Measurements from ENCODE around the gene MAP2K7. TPM values are rescaled to one million over a fixed set of nuclear protein-coding genes. Genes with fewer than 3 reads are reported as not detected.

MAP2K7 gene
- total RNA-seq, 1 experiment from 2014 or later, result 46.1 TPM

DNA sequence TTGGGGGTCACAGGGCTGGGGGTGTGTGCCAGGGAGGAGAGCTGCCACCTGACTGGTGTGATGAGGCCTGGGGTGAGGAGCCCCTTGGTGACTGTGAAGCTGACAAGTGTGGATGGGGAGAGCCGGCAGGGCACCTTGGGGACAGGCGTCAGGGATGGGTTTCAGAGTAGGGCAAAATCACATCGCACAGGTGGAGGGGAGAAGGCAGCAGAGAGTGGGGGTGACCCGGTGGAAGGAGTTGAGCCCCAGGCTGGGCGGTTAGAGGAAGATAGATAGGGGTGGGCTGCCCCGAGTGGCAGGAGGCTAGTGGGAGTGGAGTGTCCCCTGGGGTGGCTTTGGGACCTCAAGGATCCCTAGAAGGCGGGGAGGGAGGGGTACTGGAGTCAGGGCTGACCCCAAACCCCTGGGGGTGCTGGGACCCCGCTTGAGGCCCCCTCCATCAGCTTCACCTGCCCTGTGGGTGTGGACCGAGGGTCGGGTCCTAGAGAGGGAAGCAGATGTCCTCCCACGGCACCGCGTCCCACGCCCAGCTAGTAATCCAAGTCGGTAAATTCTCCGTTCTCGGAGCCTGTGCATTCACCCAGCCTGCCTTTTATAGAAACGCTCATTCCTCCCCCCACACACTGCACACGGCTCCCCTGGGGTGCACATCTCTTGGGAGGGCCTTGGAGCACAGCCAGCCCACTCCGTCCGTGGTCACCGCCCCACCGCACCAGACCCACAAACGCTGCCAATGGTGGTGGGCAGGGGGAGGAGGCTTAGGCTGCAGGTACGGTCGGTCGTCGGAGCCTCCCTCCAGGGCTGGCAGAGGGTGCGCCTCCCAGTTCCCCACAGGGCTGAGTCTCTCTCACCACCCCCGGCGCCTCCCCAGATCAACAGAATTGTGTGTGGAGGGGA lies 19.9 kb downstream of the MAP2K7 start:
- DNase-seq (ENCODE audit: low spot score), result no peak
- intact Hi-C loops (cut with micrococcal nuclease; ENCODE audit: unreplicated experiment), result loop anchor here (5.0 kb wide), 1 partner anchor 51 kb away; the partner anchor contains the start of gene PRR36
- POLR2A ChIA-PET (ENCODE audit: low non-redundant PET), result interaction anchor here (0.7 kb wide), 1 partner anchor 807 kb away, joined by 6 read pairs; no protein-coding TSS in a partner anchor
- no peaks in the 10 kb centered on the region for H3K27me3 ChIP-seq (replicated peaks; ENCODE audit: insufficient read depth, low read depth, low read length, poor library complexity)
- CTCF ChIA-PET, result no interaction called here
- H3K27ac ChIP-seq (ENCODE audit: low read depth, low read length, poor library complexity, severe bottlenecking), result peak overlapping the region; percentile 49
- no peak overlapping the region for H3K4me3 ChIP-seq (ENCODE audit: low read depth, low read length, poor library complexity, severe bottlenecking)
- H3K4me1 ChIP-seq (ENCODE audit: insufficient read depth, low read length, poor library complexity, severe bottlenecking), result peaks cover 45% of the 10 kb centered on the region
- H3K36me3 ChIP-seq (ENCODE audit: insufficient read depth, low read length, poor library complexity, severe bottlenecking), result peaks cover 15% of the 10 kb centered on the region
- H3K9me3 ChIP-seq (ENCODE audit: low read depth, low read length, poor library complexity, severe bottlenecking), result no peaks in the 10 kb centered on the region
- BruUV-seq (replicated peaks), result no TSS peak
- TF ChIP-seq, protein P1, sequence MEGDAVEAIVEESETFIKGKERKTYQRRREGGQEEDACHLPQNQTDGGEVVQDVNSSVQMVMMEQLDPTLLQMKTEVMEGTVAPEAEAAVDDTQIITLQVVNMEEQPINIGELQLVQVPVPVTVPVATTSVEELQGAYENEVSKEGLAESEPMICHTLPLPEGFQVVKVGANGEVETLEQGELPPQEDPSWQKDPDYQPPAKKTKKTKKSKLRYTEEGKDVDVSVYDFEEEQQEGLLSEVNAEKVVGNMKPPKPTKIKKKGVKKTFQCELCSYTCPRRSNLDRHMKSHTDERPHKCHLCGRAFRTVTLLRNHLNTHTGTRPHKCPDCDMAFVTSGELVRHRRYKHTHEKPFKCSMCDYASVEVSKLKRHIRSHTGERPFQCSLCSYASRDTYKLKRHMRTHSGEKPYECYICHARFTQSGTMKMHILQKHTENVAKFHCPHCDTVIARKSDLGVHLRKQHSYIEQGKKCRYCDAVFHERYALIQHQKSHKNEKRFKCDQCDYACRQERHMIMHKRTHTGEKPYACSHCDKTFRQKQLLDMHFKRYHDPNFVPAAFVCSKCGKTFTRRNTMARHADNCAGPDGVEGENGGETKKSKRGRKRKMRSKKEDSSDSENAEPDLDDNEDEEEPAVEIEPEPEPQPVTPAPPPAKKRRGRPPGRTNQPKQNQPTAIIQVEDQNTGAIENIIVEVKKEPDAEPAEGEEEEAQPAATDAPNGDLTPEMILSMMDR (conservative IDR thresholded peaks at IDR 0.05; ENCODE audit: low read depth, low read length), result no peak
- TF ChIP-seq EZH2 (IDR thresholded peaks at IDR 0.05; ENCODE audit: borderline replicate concordance, low read depth, low read length, poor library complexity, severe bottlenecking), result no peak

DNA sequence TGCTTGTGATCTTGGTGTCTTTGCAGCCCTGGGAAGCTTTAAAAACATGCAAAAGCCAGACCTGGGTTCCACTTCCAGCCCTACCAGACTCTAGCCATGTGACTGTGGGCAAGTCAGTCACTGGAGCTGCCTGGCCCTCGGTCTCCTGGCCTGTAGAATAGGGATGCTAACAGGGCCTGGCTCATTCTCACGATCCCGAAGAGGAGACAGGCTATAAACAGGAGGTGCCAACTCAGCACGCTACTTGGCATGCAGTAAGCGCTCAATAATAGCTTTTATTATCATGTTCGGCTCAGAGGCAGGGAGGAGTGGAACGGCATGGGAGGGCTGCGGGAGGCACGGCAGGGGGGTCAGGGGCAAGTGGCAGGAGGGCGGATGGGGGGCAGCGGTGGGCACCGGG lies 20.6 kb downstream of the MAP2K7 start:
- H3K4me3 ChIP-seq (ENCODE audit: low read depth, low read length, poor library complexity, severe bottlenecking), result peak overlapping the region; percentile 57
- no peak for TF ChIP-seq EZH2 (IDR thresholded peaks at IDR 0.05; ENCODE audit: borderline replicate concordance, low read depth, low read length, poor library complexity, severe bottlenecking)
- TF ChIP-seq, protein P1 (conservative IDR thresholded peaks at IDR 0.05; ENCODE audit: low read depth, low read length), result no peak

DNA sequence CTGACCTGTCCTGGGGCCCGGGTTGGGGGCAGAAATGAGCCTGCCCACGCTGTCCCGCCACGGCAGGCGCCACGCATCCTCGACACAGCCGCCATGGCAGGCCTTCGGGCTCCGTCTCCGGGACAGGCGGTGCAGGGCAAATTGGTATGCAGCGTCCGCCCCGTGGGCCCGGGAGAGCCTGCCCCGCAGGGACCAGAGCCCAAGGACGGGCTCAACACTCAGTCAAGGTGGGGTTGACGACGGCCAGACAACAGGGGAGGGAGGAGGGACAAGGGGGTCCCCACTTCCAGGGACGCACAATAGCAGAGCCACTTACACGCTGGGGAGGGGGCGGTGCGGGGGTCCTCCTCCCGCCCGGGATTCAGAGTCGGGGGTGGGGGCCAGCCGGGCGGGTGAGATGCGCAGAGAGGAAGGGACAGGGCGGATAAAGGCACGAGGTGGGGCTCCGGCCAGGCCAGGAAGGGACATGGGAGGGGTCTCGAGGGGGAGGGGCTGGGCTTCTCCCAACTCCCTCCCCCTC lies 21.0 kb downstream of the MAP2K7 start:
- BruUV-seq (replicated peaks), result no TSS peak
- peak overlapping the region; percentile 57 for H3K4me3 ChIP-seq (ENCODE audit: low read depth, low read length, poor library complexity, severe bottlenecking)

More for the DNA sequence above, 20.6 kb downstream of the MAP2K7 start:
- Histone ChIP-seq H3K27ac (ENCODE audit: low read depth, low read length, poor library complexity, severe bottlenecking) (peak overlapping the region; percentile 49), H3K4me1 (ENCODE audit: insufficient read depth, low read length, poor library complexity, severe bottlenecking) (peaks cover 52% of the 10 kb centered on the region), H3K36me3 (ENCODE audit: insufficient read depth, low read length, poor library complexity, severe bottlenecking) (peaks cover 15% of the 10 kb centered on the region), H3K9me3 (ENCODE audit: low read depth, low read length, poor library complexity, severe bottlenecking) (no peaks in the 10 kb centered on the region), H3K27me3 (replicated peaks; ENCODE audit: insufficient read depth, low read depth, low read length, poor library complexity) (no peaks in the 10 kb centered on the region)
- BruUV-seq (replicated peaks), result no TSS peak
- ChIA-PET CTCF (no interaction called here), POLR2A (ENCODE audit: low non-redundant PET) (interaction anchor here (0.7 kb wide), 1 partner anchor 808 kb away, joined by 6 read pairs; no protein-coding TSS in a partner anchor)
- peak; percentile 55 for DNase-seq (ENCODE audit: low spot score)
- intact Hi-C loops (cut with micrococcal nuclease; ENCODE audit: unreplicated experiment), result loop anchor here (5.0 kb wide), 1 partner anchor 52 kb away; the partner anchor contains the start of gene PRR36

More for the DNA sequence above, 21.0 kb downstream of the MAP2K7 start:
- peak overlapping the region; percentile 40 for H3K27ac ChIP-seq (ENCODE audit: low read depth, low read length, poor library complexity, severe bottlenecking)
- TF ChIP-seq, protein P1 (conservative IDR thresholded peaks at IDR 0.05; ENCODE audit: low read depth, low read length), result no peak
- H3K36me3 ChIP-seq (ENCODE audit: insufficient read depth, low read length, poor library complexity, severe bottlenecking), result peaks cover 15% of the 10 kb centered on the region
- no peaks in the 10 kb centered on the region for H3K9me3 ChIP-seq (ENCODE audit: low read depth, low read length, poor library complexity, severe bottlenecking)
- H3K4me1 ChIP-seq (ENCODE audit: insufficient read depth, low read length, poor library complexity, severe bottlenecking), result peaks cover 53% of the 10 kb centered on the region
- ChIA-PET CTCF (no interaction called here), POLR2A (ENCODE audit: low non-redundant PET) (no interaction called here)
- intact Hi-C loops (cut with micrococcal nuclease; ENCODE audit: unreplicated experiment), result loop anchor here (5.0 kb wide), 1 partner anchor 52 kb away; the partner anchor contains the start of gene PRR36
- H3K27me3 ChIP-seq (replicated peaks; ENCODE audit: insufficient read depth, low read depth, low read length, poor library complexity), result no peaks in the 10 kb centered on the region
- no peak for DNase-seq (ENCODE audit: low spot score)
